HCT116 (cell line): ENCODE results near the gene GPC5. TPM values are rescaled to one million over a fixed set of nuclear protein-coding genes. Genes with fewer than 3 reads are reported as not detected.

Experiments
- ATAC-seq: fragments of 200-7000 bp; cut with Tn5 transposase; 2 replicates; pipeline ENCODE4 v1.9.1; 2020; ENCODE audit warnings: mild to moderate bottlenecking, moderate library complexity
- BruUV-seq: library from RNA; stranded (reverse); fragments of 400-500 nt; replicated peaks from 2 replicates; lab custom pipeline; 2021; lab: Mats Ljungman, UMichigan
- CTCF ChIA-PET: fragments of 300-600 bp; sonication (Branson Sonifier 250); formaldehyde crosslinking; loops from one replicate; lab custom pipeline; 2021; ENCODE audit warnings: antibody characterized with exemption; lab: Charles Lee
- POLR2A ChIA-PET: fragments of 300-600, 350-600 bp; sonication (Branson Sonifier 250); formaldehyde crosslinking; loops from one replicate; lab custom pipeline; 2021; ENCODE audit warnings: antibody characterized with exemption; lab: Charles Lee
- RAD21 ChIA-PET, 2 experiments: fragments of 300-600 bp; sonication (Branson Sonifier 250); formaldehyde crosslinking; loops; one replicate each; lab custom pipeline; 2023; ENCODE audit warnings: low total read pairs in 2 of 2; ENCODE audit not compliant: uncharacterized antibody in 2 of 2, unreplicated experiment in 2 of 2, low non-redundant PET in 1 of 2; lab: Charles Lee
- DNase-seq: peaks from one replicate; pipeline ENCODE4 v3.0.0-alpha.2; 2010; ENCODE audit warnings: low read depth, low spot score
- H2AFZ ChIP-seq: fragments of 200-600 bp; shearing (Covaris generic), sonication (generic); 2 replicates; pipeline ENCODE4 v1.6.1; 2017; ENCODE audit warnings: low read depth, mixed run types, mixed read lengths, antibody characterized with exemption, low read length; ENCODE audit not compliant: poor library complexity, severe bottlenecking
- H3K27ac ChIP-seq: 2 replicates; pipeline ENCODE4 v1.5.1; 2012; ENCODE audit warnings: low read depth, low read length
- H3K27me3 ChIP-seq: fragments of 200-600 bp; sonication (generic); 2 replicates; pipeline ENCODE4 v1.6.1; 2016; ENCODE audit warnings: mixed run types, low read length, mixed read lengths; ENCODE audit not compliant: insufficient read depth
- H3K36me3 ChIP-seq, 2 experiments: fragments of 200-500 bp in 1 of 2; fragments of 200-600 bp in 1 of 2; sonication (Bioruptor generic) in 1 of 2; sonication (generic) in 1 of 2; 2 replicates each; pipeline versions ENCODE4 v1.5.1 to v1.6.1; 2014 to 2016; ENCODE audit warnings: low read length in 2 of 2, inconsistent platforms in 1 of 2, mixed read lengths in 1 of 2, mixed run types in 1 of 2; ENCODE audit not compliant: insufficient read depth in 2 of 2, control insufficient read depth in 1 of 2
- H3K4me1 ChIP-seq, 2 experiments: fragments of 200-600 bp in 1 of 2; sonication (generic) in 1 of 2; 2 replicates each; pipeline versions ENCODE4 v1.5.1 to v1.6.1; 2012 to 2017; ENCODE audit warnings: low read length in 2 of 2, inconsistent platforms in 1 of 2, mild to moderate bottlenecking in 1 of 2, mixed read lengths in 1 of 2, mixed run types in 1 of 2, moderate library complexity in 1 of 2; ENCODE audit not compliant: insufficient read depth in 2 of 2, control insufficient read depth in 1 of 2
- H3K4me2 ChIP-seq: fragments of 200-600 bp; sonication (generic); 2 replicates; pipeline ENCODE4 v1.6.1; 2017; ENCODE audit warnings: mixed run types, low read length, mixed read lengths
- H3K4me3 ChIP-seq, 2 experiments: fragments of 200-600 bp in 1 of 2; sonication (generic) in 1 of 2; replicated peaks in 1 of 2; 2 replicates each; pipeline ENCODE4 v1.5.1; 2011 to 2016; ENCODE audit warnings: low read length in 2 of 2, control low read depth in 1 of 2, low read depth in 1 of 2, mild to moderate bottlenecking in 1 of 2, mixed read lengths in 1 of 2, mixed run types in 1 of 2
- H3K79me2 ChIP-seq: fragments of 200-600 bp; sonication (generic); 2 replicates; pipeline ENCODE4 v1.6.1; 2017; ENCODE audit warnings: mild to moderate bottlenecking, mixed run types, low read length, moderate library complexity, mixed read lengths; ENCODE audit not compliant: insufficient read depth
- H3K9ac ChIP-seq: fragments of 200-600 bp; sonication (generic); 2 replicates; pipeline ENCODE4 v1.6.1; 2016; ENCODE audit warnings: low read length, mixed read lengths
- H3K9me2 ChIP-seq: fragments of 200-600 bp; sonication (generic), shearing (Covaris generic); 2 replicates; pipeline ENCODE4 v1.6.1; 2017; ENCODE audit warnings: mixed run types, mild to moderate bottlenecking, moderate library complexity; ENCODE audit not compliant: insufficient read depth
- H3K9me3 ChIP-seq, 2 experiments: fragments of 200-500 bp in 1 of 2; fragments of 200-600 bp in 1 of 2; sonication (Bioruptor generic) in 1 of 2; sonication (generic) in 1 of 2; 2 replicates each; pipeline ENCODE4 v1.6.1; 2014 to 2017; ENCODE audit warnings: low read length in 2 of 2, mixed read lengths in 2 of 2, inconsistent platforms in 1 of 2, low read depth in 1 of 2, mild to moderate bottlenecking in 1 of 2, mixed run types in 1 of 2, moderate library complexity in 1 of 2; ENCODE audit not compliant: control insufficient read depth in 1 of 2, insufficient read depth in 1 of 2
- H4K20me1 ChIP-seq: fragments of 200-600 bp; sonication (generic), shearing (Covaris generic); 2 replicates; pipeline ENCODE4 v1.6.1; 2017; ENCODE audit warnings: mixed run types, mild to moderate bottlenecking, moderate library complexity; ENCODE audit not compliant: insufficient read depth
- CBX3 ChIP-seq: IDR thresholded peaks from 2 replicates; pipeline ENCODE4 v1.6.1; 2012; ENCODE audit warnings: low read depth
- EGR1 ChIP-seq: IDR thresholded peaks from 2 replicates; pipeline ENCODE4 v1.6.1; 2012; ENCODE audit warnings: low read depth
- EZH2 ChIP-seq: fragments of 200-600 bp; sonication (generic); IDR thresholded peaks from 2 replicates; pipeline ENCODE4 v1.6.1; 2017; ENCODE audit warnings: antibody characterized with exemption, mixed run types
- EZH2phosphoT487 ChIP-seq: fragments of 200-600 bp; IDR thresholded peaks from 2 replicates; pipeline ENCODE4 v1.6.1; 2018; ENCODE audit warnings: antibody characterized with exemption, borderline replicate concordance
- FOSL1 ChIP-seq: IDR thresholded peaks from 2 replicates; pipeline ENCODE4 v1.6.1; 2012; ENCODE audit warnings: low read depth
- POLR2A ChIP-seq: IDR thresholded peaks from 2 replicates; pipeline ENCODE4 v1.7.0; 2011; ENCODE audit warnings: borderline replicate concordance; ENCODE audit not compliant: insufficient read depth, insufficient read length; ENCODE audit errors: extremely low read depth
- POLR2AphosphoS5 ChIP-seq: IDR thresholded peaks from 2 replicates; pipeline ENCODE4 v1.6.1; 2011; ENCODE audit warnings: mild to moderate bottlenecking, low read depth, low read length, moderate library complexity
- SP1 ChIP-seq: IDR thresholded peaks from 2 replicates; pipeline ENCODE4 v1.6.1; 2012; ENCODE audit warnings: low read depth
- SRF ChIP-seq: IDR thresholded peaks from 2 replicates; pipeline ENCODE4 v1.6.1; 2012; ENCODE audit warnings: low read depth
- TCF7L2 ChIP-seq: IDR thresholded peaks from 2 replicates; pipeline ENCODE4 v1.7.0; 2011; ENCODE audit warnings: borderline replicate concordance, inconsistent platforms; ENCODE audit not compliant: insufficient read depth, insufficient read length; ENCODE audit errors: extremely low read depth
- YY1 ChIP-seq: IDR thresholded peaks from 2 replicates; pipeline ENCODE4 v1.6.1; 2011; ENCODE audit warnings: low read length, low read depth, moderate library complexity, mild to moderate bottlenecking; ENCODE audit not compliant: insufficient replicate concordance; ENCODE audit errors: extremely low read depth
- ZFX ChIP-seq: fragments of 450-650 bp; IDR thresholded peaks from 2 replicates; pipeline ENCODE4 v1.6.1; 2017
- intact Hi-C: fragments of 100-400 bp; cut with micrococcal nuclease; formaldehyde crosslinking; loops from 2 replicates; pipeline ENCODE4 v1.10.0; 2022
- total RNA-seq: library from RNA; stranded (reverse); gene quantifications from one replicate; pipeline ENCODE4 v1.2.1, GENCODE V29; 2021; ENCODE audit not compliant: unreplicated experiment
- TF ChIP-seq, protein P1 (sequence below): IDR thresholded peaks from 2 replicates; pipeline ENCODE4 v1.6.1; 2012
- TF ChIP-seq, protein P2 (sequence below): IDR thresholded peaks from 2 replicates; pipeline ENCODE4 v1.6.1; 2012; ENCODE audit warnings: low read depth

Gene GPC5
- total RNA-seq, 1 experiment from 2014 or later = not detected

DNA sequence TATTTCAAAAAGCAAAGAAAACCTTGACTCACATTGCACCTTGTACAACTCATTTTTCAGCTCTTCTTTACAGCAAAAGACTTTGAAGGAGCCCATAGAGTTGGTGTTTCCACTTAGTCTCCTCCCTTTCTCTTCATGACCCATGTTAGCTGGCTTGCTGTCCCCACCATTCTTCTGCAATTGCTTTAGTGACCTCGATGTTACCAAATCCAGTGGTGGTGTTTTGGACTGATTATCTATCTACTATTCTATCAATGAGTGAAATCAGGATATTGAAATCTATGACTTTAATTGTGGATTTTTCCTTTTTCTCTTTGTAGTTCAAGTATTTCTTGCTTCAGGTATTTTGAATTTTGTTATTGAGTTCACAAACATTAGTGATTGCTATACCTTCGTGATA, 197.3 kb downstream of the GPC5 start:
- H3K9ac ChIP-seq = no peak overlapping the region
- ChIA-PET POLR2A (no interaction called here), RAD21 (no interaction called here), CTCF (no interaction called here)
- ATAC-seq = no peak
- TF ChIP-seq TCF7L2 = no peak
- no peak for TF ChIP-seq SRF
- TF ChIP-seq, protein P1, sequence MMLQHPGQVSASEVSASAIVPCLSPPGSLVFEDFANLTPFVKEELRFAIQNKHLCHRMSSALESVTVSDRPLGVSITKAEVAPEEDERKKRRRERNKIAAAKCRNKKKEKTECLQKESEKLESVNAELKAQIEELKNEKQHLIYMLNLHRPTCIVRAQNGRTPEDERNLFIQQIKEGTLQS = no peak
- no peak for TF ChIP-seq EGR1
- no peak for TF ChIP-seq EZH2phosphoT487
- no peak for DNase-seq
- no TSS peak for BruUV-seq
- H4K20me1 ChIP-seq = no peaks in the 10 kb centered on the region
- no peaks in the 10 kb centered on the region for H3K27me3 ChIP-seq
- no peaks in the 10 kb centered on the region for H3K79me2 ChIP-seq
- H3K4me1 ChIP-seq = no peaks in the 10 kb centered on the region
- no peaks in the 10 kb centered on the region for H3K9me2 ChIP-seq
- H3K9me3 ChIP-seq = peaks cover 0 to 3% of the 10 kb centered on the region in 2 experiments; a peak in 1 of 4 replicates
- intact Hi-C loops = no loop called here
- no peak overlapping the region for H3K27ac ChIP-seq
- no peaks in the 10 kb centered on the region for H3K36me3 ChIP-seq
- H3K4me3 ChIP-seq = no peak overlapping the region
- H3K4me2 ChIP-seq = no peak overlapping the region
- no peak overlapping the region for H2AFZ ChIP-seq

DNA sequence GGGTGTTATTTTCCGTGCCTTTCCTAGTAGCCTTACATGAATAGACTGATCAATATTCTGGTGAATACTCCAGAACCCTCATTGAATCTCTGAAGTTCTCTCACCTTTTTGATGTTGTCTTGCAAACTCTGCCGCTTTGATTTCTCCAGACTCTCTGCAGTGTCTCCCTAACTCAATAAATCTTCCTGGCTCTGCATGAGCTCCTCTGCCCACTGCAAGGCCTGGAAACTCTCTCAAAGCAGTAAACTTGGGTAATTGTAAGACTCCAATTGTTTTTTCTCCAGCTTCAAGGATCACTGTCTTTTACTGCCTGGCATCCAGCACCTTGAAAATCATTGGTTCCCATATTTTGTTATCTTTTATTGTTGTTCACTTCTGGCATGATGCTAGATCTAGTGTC, 198.4 kb downstream of the GPC5 start:
- no peaks in the 10 kb centered on the region for H4K20me1 ChIP-seq

More for the DNA sequence above, 198.4 kb downstream of the GPC5 start:
- Histone ChIP-seq H3K4me1 (no peaks in the 10 kb centered on the region), H3K27ac (no peak overlapping the region), H3K4me2 (no peak overlapping the region), H3K9ac (no peak overlapping the region), H2AFZ (no peak overlapping the region), H3K27me3 (no peaks in the 10 kb centered on the region), H3K36me3 (no peaks in the 10 kb centered on the region), H3K9me3 (peaks cover 3 to 4% of the 10 kb centered on the region in 2 experiments; a peak in 2 of 4 replicates), H3K4me3 (no peak overlapping the region), H3K9me2 (no peaks in the 10 kb centered on the region), H3K79me2 (no peaks in the 10 kb centered on the region)
- TF ChIP-seq EZH2 = no peak
- no peak for TF ChIP-seq POLR2AphosphoS5
- TF ChIP-seq EGR1 = no peak
- TF ChIP-seq SP1 = no peak
- TF ChIP-seq SRF = no peak
- no peak for TF ChIP-seq CBX3
- no peak for TF ChIP-seq YY1
- no peak for TF ChIP-seq FOSL1
- no peak for TF ChIP-seq EZH2phosphoT487
- no peak for TF ChIP-seq POLR2A
- TF ChIP-seq, protein P2, sequence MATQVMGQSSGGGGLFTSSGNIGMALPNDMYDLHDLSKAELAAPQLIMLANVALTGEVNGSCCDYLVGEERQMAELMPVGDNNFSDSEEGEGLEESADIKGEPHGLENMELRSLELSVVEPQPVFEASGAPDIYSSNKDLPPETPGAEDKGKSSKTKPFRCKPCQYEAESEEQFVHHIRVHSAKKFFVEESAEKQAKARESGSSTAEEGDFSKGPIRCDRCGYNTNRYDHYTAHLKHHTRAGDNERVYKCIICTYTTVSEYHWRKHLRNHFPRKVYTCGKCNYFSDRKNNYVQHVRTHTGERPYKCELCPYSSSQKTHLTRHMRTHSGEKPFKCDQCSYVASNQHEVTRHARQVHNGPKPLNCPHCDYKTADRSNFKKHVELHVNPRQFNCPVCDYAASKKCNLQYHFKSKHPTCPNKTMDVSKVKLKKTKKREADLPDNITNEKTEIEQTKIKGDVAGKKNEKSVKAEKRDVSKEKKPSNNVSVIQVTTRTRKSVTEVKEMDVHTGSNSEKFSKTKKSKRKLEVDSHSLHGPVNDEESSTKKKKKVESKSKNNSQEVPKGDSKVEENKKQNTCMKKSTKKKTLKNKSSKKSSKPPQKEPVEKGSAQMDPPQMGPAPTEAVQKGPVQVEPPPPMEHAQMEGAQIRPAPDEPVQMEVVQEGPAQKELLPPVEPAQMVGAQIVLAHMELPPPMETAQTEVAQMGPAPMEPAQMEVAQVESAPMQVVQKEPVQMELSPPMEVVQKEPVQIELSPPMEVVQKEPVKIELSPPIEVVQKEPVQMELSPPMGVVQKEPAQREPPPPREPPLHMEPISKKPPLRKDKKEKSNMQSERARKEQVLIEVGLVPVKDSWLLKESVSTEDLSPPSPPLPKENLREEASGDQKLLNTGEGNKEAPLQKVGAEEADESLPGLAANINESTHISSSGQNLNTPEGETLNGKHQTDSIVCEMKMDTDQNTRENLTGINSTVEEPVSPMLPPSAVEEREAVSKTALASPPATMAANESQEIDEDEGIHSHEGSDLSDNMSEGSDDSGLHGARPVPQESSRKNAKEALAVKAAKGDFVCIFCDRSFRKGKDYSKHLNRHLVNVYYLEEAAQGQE = no peak
- TF ChIP-seq TCF7L2 = no peak
- no peak for TF ChIP-seq ZFX
- ChIA-PET POLR2A (no interaction called here), CTCF (no interaction called here), RAD21 (no interaction called here)
- intact Hi-C loops = no loop called here
- BruUV-seq = no TSS peak
- no peak for DNase-seq
- ATAC-seq = no peak
